Parathyroid adenoma (tissue), 2 donors: ENCODE measurements around the gene NXPH2.

Experiments
- H2AFZ ChIP-seq: fragments of 300-600 bp; sonication (generic); one replicate; pipeline ENCODE4 v1.7.0; 2017; ENCODE audit warnings: antibody characterized with exemption, mild to moderate bottlenecking
- H3K27ac ChIP-seq: fragments of 300-600 bp; sonication (generic); one replicate; pipeline ENCODE4 v1.7.0; 2017
- H3K27me3 ChIP-seq: fragments of 300-600 bp; sonication (generic); one replicate; pipeline ENCODE4 v1.7.0; 2017; ENCODE audit warnings: low read length; ENCODE audit not compliant: control insufficient read depth, insufficient read depth
- H3K36me3 ChIP-seq: fragments of 300-600 bp; sonication (generic); one replicate; pipeline ENCODE4 v1.7.0; 2017; ENCODE audit warnings: low read length; ENCODE audit not compliant: control insufficient read depth, insufficient read depth
- H3K4me1 ChIP-seq: fragments of 300-600 bp; sonication (generic); one replicate; pipeline ENCODE4 v1.7.0; 2017; ENCODE audit warnings: control low read depth
- H3K4me2 ChIP-seq: fragments of 300-600 bp; sonication (generic); one replicate; pipeline ENCODE4 v1.7.0; 2017; ENCODE audit warnings: low read length
- H3K4me3 ChIP-seq: fragments of 300-600 bp; sonication (generic); one replicate; pipeline ENCODE4 v1.7.0; 2017; ENCODE audit warnings: low read depth, low read length
- H3K79me2 ChIP-seq: fragments of 300-600 bp; sonication (generic); one replicate; pipeline ENCODE4 v1.7.0; 2017; ENCODE audit warnings: control low read depth
- H3K9ac ChIP-seq: fragments of 300-600 bp; sonication (generic); one replicate; pipeline ENCODE4 v1.7.0; 2017; ENCODE audit warnings: mild to moderate bottlenecking
- H3K9me3 ChIP-seq: fragments of 300-600 bp; sonication (generic); one replicate; pipeline ENCODE4 v1.7.0; 2017; ENCODE audit warnings: low read length; ENCODE audit not compliant: control insufficient read depth
- CTCF ChIP-seq: fragments of 300-600 bp; sonication (generic); IDR thresholded peaks from one replicate; pipeline ENCODE4 v1.7.0; 2017; ENCODE audit warnings: antibody characterized with exemption, mild to moderate bottlenecking
- donor health status: primary hyperparathyroidism.

Gene NXPH2

GRCh38 chr2:138711812-138712211 is 68.4 kb downstream of the NXPH2 start:
- no peaks in the 10 kb centered on the region for H3K27me3 ChIP-seq

GRCh38 chr2:138708682-138709241 is 71.4 kb downstream of the NXPH2 start:
- Histone ChIP-seq H3K9me3 (no peaks in the 10 kb centered on the region), H3K79me2 (no peaks in the 10 kb centered on the region), H3K9ac (no peak overlapping the region), H3K4me3 (no peak overlapping the region), H2AFZ (no peak overlapping the region), H3K36me3 (no peaks in the 10 kb centered on the region), H3K4me2 (no peak overlapping the region), H3K27me3 (no peaks in the 10 kb centered on the region), H3K4me1 (no peaks in the 10 kb centered on the region), H3K27ac (no peak overlapping the region)
- TF ChIP-seq CTCF, result no peak

More at GRCh38 chr2:138711812-138712211, 68.4 kb downstream of the NXPH2 start:
- no peaks in the 10 kb centered on the region for H3K36me3 ChIP-seq
- no peak overlapping the region for H3K9ac ChIP-seq
- H3K4me2 ChIP-seq, result no peak overlapping the region
- no peaks in the 10 kb centered on the region for H3K4me1 ChIP-seq
- H3K9me3 ChIP-seq, result no peaks in the 10 kb centered on the region
- H3K79me2 ChIP-seq, result no peaks in the 10 kb centered on the region
- TF ChIP-seq CTCF, result no peak
- H3K27ac ChIP-seq, result no peak overlapping the region
- H3K4me3 ChIP-seq, result no peak overlapping the region
- no peak overlapping the region for H2AFZ ChIP-seq

- no peak for TF ChIP-seq CTCF
- Histone ChIP-seq H3K4me1 (no peaks in the 10 kb centered on the region), H3K4me3 (no peak overlapping the region), H3K9me3 (no peaks in the 10 kb centered on the region), H3K36me3 (no peaks in the 10 kb centered on the region), H3K27me3 (no peaks in the 10 kb centered on the region), H3K9ac (no peak overlapping the region), H2AFZ (no peak overlapping the region), H3K79me2 (no peaks in the 10 kb centered on the region), H3K4me2 (no peak overlapping the region), H3K27ac (no peak overlapping the region)
Measured at GRCh38 chr2:138707392-138708074, 72.7 kb downstream of the NXPH2 start.

GRCh38 chr2:138703242-138703641 is 76.9 kb downstream of the NXPH2 start:
- no peaks in the 10 kb centered on the region for H3K9me3 ChIP-seq
- no peak overlapping the region for H3K9ac ChIP-seq
- H3K27me3 ChIP-seq, result no peaks in the 10 kb centered on the region

More at GRCh38 chr2:138703242-138703641, 76.9 kb downstream of the NXPH2 start:
- no peak overlapping the region for H2AFZ ChIP-seq
- H3K27ac ChIP-seq, result no peak overlapping the region
- H3K36me3 ChIP-seq, result no peaks in the 10 kb centered on the region
- H3K79me2 ChIP-seq, result no peaks in the 10 kb centered on the region
- no peak for TF ChIP-seq CTCF
- H3K4me1 ChIP-seq, result no peaks in the 10 kb centered on the region
- H3K4me3 ChIP-seq, result no peak overlapping the region
- H3K4me2 ChIP-seq, result no peak overlapping the region
